CD4-positive, alpha-beta T cell treated with Interleukin-17A for 4 hours (primary cell): ENCODE measurements around the gene LARGE1.
"Not testable (repeated sequence)": the region's sequence is repeated elsewhere in the genome, so short reads cannot be mapped to it uniquely, and the experiment has no call there.

Experiments used
- DNase-seq: peaks from one replicate; pipeline ENCODE4 v3.0.0-alpha.2; 2020; ENCODE audit warnings: mixed read lengths

LARGE1 gene

DNA sequence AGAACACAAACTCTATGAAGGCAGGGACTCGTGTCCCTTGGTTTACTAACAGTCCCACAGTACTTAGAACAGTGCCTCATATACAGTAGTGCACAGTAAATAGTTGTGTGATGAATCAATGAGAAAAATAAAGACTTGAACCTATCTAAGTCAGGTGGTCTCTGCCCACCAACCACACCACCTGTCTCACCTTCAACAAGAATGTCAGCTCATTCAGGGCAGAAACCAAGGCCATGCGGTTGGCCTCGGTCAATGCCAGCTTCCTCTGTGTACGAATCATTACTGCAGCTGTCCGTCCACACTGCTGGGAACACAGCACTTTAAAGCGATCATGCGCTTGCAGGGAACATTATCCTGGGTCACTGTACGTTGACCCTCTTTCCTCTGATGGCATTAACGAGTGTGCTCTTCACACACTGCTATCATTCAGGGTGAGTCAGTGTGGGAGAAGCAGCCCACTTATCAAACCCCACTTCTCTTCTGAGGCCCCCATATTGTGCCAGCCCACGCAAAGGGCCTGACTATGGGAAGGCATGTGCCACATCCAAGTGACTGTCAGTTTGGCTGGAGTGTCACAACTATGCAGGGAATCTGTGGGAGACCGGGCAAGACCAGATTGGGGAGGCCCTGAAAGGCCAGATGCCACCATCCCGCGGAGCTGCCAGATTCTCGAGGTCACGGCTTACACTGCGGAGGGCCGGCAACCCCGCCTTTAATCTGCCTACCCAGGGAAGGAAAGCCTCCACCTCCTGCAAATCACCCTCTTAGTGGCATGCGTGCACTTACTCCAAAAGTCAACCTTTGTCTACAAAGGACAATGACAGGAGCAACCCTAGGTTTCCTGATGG lies 36.1 kb downstream of the LARGE1 start:
- DNase-seq, result no peak

- no peak for DNase-seq
These were observed 36.7 kb downstream of the LARGE1 start for GRCh38 chr22:33883561-33883960.

GRCh38 chr22:33882991-33883390 lies 37.3 kb downstream of the LARGE1 start:
- DNase-seq, result no peak

DNA sequence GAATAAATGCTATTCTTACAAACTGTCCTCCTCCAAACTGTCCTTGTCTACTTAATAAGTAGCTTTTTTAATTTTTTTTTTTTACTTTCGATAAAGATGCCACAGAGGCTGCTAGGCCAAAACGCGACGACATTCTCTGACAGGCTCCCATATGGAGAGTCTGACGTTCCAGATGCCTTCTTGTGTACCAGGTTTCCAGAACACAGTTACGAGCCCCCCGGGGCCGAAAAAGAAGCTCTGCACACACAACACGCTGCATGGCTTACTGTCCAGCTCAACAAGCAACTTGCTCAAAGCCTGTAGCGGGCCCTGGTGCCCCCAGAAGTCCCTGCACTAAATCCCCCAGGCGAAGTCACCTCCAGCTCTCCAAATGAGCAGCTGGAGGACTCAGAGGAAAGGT lies 39.3 kb downstream of the LARGE1 start:
- no peak for DNase-seq

DNA sequence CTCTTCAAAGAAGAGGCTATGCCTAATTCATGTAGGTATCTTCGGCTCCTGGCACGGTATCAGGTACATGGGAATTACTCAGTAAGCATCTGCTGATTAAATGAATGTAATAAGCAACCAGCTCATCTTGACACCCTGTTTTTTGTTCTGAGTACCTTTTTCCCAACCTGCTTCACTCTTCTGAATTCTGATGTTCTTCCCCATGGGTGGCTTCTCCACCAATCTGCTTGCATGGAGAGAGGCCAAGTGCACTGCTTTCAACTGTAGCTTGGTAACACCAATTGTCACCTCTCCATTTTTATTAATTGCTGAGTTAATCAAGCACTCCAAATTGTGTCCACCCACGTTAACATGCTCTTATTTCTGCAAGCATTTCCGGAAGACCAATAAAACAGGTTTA lies 40.5 kb downstream of the LARGE1 start:
- no peak for DNase-seq

DNA sequence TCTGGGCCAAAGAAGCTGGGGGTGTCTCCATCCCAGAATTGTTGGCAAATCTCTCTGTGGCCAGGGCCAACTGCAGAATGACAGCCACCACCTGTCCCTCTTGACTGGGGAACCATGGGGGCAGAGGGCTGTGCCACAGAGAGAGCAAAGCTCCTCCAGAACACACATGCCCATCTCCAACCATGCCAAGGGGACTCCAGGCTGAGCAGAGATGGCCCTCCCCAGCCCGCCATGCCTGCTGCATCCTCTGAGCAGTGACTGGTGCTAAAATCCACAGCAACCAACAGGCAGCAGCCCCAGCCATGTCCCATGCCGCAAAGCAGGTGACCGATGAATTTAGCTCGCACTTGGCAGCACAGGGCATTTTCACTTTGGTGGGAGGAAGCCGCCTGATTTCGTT lies 45.0 kb downstream of the LARGE1 start:
- no peak for DNase-seq

- DNase-seq, result no peak
These were observed 46.1 kb downstream of the LARGE1 start for GRCh38 chr22:33874206-33874605.

DNA sequence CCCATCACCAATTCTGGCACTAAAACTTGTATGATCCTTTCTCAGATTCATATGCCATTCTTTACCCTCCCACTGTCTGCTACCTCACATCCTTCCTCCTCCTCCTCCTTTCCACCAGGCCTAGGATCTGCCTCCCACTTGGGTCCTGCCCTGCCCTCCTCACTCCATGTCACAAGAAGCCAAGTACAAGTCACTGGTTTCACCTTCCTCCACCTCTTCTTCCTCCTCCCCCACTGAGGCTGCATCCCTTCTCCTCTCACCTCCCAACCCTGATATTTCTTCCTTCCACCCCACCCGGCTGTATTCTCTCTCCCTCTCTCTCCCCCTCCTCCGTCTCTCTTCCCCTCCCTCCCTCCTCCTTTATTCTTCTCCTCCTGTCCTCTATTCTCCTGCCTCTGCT lies 46.6 kb downstream of the LARGE1 start:
- DNase-seq, result no peak

DNA sequence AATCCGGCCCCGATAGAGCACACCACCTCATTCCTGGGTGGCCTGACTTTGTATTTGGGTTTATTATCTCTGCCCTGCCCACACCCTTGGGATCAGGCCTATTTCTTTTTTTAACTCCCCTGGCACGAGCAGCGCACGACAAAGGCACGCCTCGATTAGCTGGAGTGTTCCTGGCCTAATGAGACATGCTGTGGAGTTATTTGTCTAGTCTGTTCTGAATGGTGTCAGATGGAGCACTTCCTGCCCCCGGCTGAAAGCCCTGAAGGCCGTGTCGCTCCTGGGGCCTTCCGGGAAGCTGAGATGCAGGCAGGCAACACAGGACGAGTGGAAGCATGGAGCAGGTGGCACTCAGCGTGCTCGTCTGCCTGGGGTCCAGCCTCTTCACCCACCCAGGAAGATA lies 47.1 kb downstream of the LARGE1 start:
- DNase-seq, result no peak

DNA sequence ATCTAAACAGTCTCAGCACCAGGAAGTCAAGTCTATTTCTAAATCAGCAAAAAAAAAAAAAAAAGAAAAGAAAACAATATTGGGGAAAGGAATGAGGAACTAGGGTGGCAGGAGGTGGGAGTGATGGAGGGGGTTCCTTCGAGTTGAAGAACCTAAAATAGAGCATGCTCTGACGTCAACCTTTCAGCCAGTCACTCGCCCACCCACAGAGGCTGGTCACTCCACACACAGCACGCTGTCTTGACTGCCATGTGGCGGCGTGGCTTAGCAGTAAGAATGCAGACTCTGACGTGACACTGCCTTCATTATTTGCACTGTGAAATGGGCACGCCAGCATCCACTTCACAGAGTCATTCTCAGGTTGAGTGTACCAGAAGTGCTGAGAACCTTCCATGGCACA lies 48.3 kb downstream of the LARGE1 start:
- no peak for DNase-seq

GRCh38 chr22:33869946-33870345 lies 50.3 kb downstream of the LARGE1 start:
- DNase-seq, result no peak

DNA sequence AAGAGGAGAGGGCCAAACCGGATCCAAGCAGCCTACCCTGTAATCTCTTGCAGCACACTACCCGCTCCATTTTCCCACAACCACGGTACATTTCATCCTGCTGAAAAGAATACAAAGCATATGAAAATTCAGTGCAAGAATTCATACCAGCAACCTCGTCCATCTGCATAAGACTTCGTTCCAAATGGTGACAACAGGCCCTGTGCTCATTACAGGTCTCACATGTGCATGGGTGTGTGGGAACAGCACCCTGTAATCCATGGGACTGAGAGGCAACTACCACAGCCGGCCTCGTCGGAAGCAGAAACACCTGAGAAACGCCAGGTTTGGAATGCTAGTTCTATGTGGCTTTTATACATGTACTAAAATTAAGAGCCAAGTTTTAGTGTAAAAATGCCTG lies 52.3 kb downstream of the LARGE1 start:
- no peak for DNase-seq

- no peak for DNase-seq
These were observed 53.0 kb downstream of the LARGE1 start for GRCh38 chr22:33867118-33867866.

DNA sequence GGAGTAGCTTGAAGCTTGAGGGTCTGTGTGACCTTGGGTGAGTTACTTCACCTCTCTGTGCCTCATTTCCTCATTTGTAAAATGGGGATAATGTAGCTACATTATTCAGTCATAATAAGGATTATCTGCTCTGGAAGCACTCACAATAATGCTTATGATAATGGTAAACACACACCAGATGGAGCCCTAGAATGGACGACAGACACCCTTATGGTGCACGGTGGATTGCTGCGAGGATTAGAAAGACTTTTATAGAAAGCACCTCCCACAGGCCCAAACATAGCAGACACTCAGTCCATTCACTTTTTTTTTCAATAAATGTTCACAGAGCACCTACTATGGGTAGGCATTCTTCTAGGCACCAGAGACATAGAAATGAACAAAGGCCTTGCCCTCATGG lies 53.8 kb downstream of the LARGE1 start:
- no peak for DNase-seq

DNA sequence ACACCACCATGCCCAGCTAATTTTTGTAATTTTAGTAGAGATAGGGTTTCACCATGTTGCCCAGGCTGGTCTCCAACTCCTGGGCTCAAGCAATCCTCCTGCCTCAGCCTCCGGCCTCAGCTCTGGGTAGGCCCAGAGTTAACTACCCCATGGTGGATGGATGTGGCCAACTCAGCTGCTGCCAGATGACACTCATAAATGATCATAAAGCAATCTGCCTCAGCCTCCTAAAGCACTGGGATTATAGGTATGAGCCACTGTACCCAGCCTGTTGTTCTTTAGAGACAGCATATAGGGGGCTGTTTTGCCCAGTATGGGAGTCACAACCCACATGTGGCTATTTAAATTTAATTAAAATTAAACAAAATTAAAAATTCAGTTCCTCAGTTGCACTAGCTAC lies 54.3 kb downstream of the LARGE1 start:
- no peak for DNase-seq

DNA sequence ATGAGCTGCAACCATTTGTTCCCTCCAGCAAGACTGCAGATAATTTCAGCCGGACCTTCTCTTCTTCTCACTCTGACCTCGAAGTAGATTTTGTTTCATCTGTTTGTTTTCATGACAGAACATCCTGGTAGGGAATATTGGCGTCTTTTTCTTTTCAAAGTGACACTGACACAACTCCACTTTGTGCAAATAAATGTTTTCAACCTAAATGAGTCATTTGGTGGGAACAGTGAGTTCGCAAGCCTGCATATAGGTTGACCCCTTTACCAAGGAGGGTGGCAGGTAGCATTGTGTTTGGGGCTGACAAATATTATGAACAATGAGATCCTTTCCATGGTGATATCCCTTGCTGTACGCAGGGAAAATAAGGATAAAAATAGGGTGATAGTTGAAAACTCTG lies 55.0 kb downstream of the LARGE1 start:
- DNase-seq, result no peak

- DNase-seq, result no peak
These were observed 55.5 kb downstream of the LARGE1 start for GRCh38 chr22:33864723-33865130.

DNA sequence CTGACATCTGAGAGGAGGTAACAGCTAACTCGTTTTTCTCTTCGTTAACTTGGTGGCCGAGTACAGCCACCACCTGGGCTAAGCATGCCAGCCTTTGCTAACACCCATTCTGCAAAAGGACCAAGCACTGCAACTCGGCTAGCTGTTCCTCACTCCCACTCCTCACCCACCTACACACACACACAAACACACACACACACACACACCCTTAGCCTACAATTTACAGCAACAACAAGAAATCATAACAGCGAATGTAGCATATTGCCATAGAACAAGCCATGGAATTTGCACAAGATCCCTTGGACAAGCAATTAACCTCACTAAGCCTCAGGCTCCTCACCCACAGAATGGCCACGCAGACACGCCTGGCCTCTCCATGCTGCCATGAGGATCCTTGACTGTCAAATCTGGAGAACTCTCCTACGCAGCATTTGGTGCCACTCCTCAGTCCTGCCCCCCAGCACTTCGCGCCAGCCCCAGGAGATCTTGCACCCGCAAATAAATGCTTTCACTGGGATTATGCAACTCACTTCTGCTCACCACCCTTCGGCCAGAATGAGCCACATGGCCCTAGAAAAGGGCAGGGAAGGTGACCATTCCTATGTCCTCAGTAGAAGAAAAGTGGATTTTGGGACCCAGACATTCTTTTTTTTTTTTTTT lies 58.9 kb downstream of the LARGE1 start:
- no peak for DNase-seq

DNA sequence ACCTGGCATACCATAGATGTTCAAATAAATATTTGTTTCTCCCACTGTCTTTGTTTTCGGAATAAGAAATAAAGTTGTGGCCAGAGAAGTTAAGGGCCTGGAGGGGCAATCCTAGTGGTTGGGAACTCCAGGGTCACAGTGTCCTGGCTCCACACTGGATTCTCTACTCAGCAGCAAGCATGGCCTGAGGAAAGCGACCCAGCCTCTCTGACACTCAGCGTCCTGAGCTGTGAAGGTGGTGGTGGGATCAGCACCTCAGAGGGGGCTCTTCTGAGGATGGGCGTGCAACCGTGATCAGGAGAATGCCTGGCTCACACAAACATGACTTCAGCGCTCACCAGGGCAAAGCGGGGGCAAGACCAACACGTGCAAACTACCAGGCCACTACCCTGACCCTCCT lies 59.9 kb downstream of the LARGE1 start:
- no peak for DNase-seq

GRCh38 chr22:33859311-33859710 lies 61.0 kb downstream of the LARGE1 start:
- no peak for DNase-seq

DNA sequence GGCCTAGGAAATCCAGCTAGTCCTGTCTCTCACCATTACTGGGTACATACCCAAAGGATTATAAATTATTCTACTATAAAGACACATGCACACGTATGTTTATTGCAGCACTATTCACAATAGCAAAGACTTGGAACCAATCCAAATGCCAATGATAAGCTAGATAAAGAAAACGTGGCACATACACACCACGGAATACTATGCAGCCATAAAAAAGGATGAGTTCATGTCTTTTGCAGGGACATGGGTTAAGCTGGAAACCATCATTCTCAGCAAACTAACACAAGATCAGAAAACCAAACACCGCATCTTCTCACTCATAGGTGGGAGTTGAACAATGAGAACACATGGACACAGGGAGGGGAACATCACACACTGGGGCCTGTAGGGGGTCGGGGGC lies 61.6 kb downstream of the LARGE1 start:
- DNase-seq, result not testable (repeated sequence)

DNA sequence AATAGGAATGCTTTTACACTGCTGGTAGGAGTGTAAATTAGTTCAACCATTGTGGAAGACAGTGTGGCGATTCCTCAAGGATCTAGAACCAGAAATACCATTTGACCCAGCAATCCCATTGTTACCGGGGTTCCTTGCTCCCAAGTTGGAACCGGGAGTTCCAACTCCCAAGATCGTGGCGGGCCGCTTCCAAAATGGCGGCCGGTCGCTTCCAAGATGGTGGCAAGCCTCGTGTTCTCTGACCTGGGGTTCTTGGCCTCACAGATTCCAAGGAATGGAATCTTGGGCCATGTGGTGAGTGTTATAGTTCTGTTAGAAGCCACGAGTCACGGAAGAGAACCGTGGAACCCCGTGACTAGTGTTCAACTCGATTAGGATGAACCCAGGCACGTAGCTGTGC lies 62.5 kb downstream of the LARGE1 start:
- DNase-seq, result not testable (repeated sequence)

DNA sequence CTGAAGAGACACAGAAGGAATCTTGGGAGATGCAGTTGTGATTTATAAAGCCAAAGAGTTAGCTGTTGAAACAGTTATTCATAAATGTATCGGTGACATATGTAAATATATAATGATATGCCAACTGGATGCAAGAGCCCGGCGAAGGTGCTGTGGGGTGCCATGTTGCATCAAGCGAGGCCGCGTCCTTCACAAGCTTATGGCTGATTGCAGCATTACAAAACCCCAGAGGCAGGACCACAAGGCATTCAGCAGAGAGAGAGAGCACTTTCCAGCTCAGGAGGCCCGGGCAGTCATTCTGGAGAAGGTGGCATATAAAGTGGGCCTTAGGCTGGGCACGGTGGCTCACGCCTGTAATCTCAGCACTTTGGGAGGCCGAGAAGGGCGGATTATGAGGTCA lies 65.6 kb downstream of the LARGE1 start:
- DNase-seq, result no peak
